ENCODE measurements around the gene ING3. TPM values are rescaled to one million over a fixed set of nuclear protein-coding genes. Genes with fewer than 3 reads are reported as not detected.

The ING3 gene
- total and polyA plus RNA-seq, 9 donors = 10.1 to 19.5 (median 17.0) TPM

GRCh38 chr7:120960714-120961113 lies 10.1 kb downstream of the ING3 start:
- Histone ChIP-seq H3K27ac (no peak overlapping the region), H3K27me3 (no peaks in the 10 kb centered on the region), H3K36me3 (no peaks in the 10 kb centered on the region), H3K4me1 (ENCODE audit: insufficient read depth) (no peaks in the 10 kb centered on the region), H3K4me3 (no peak overlapping the region), H3K9me3 (no peaks in the 10 kb centered on the region)
- TF ChIP-seq, protein P1, sequence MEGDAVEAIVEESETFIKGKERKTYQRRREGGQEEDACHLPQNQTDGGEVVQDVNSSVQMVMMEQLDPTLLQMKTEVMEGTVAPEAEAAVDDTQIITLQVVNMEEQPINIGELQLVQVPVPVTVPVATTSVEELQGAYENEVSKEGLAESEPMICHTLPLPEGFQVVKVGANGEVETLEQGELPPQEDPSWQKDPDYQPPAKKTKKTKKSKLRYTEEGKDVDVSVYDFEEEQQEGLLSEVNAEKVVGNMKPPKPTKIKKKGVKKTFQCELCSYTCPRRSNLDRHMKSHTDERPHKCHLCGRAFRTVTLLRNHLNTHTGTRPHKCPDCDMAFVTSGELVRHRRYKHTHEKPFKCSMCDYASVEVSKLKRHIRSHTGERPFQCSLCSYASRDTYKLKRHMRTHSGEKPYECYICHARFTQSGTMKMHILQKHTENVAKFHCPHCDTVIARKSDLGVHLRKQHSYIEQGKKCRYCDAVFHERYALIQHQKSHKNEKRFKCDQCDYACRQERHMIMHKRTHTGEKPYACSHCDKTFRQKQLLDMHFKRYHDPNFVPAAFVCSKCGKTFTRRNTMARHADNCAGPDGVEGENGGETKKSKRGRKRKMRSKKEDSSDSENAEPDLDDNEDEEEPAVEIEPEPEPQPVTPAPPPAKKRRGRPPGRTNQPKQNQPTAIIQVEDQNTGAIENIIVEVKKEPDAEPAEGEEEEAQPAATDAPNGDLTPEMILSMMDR (IDR thresholded peaks at IDR 0.05) = no peak
- TF ChIP-seq POLR2A (IDR thresholded peaks at IDR 0.05) = no peak
- TF ChIP-seq EP300 (IDR thresholded peaks at IDR 0.05) = no peak
- intact Hi-C loops (cut with DNase I) = no loop called here
- WGBS, 3 donors = 66 to 79% (median 78%) methylated on average over 1 of the region's 1 CpG
- no peak for DNase-seq

GRCh38 chr7:120961638-120962173 lies 11.1 kb downstream of the ING3 start:
- no peaks in the 10 kb centered on the region for H3K36me3 ChIP-seq
- no peaks in the 10 kb centered on the region for H3K27me3 ChIP-seq
- no peaks in the 10 kb centered on the region for H3K9me3 ChIP-seq
- H3K4me1 ChIP-seq (ENCODE audit: insufficient read depth) = no peaks in the 10 kb centered on the region
- TF ChIP-seq POLR2A (IDR thresholded peaks at IDR 0.05) (no peak), EP300 (IDR thresholded peaks at IDR 0.05) (no peak)
- TF ChIP-seq, protein P1 (IDR thresholded peaks at IDR 0.05) = no peak
- no peak overlapping the region for H3K4me3 ChIP-seq
- intact Hi-C loops (cut with DNase I) = no loop called here
- no peak overlapping the region for H3K27ac ChIP-seq
- DNase-seq = no peak
- WGBS, 3 donors = 72 to 85% (median 80%) methylated on average over 1 of the region's 1 CpG

GRCh38 chr7:120964088-120964487 lies 13.5 kb downstream of the ING3 start:
- intact Hi-C loops (cut with DNase I) = no loop called here

GRCh38 chr7:120966961-120967360 lies 16.4 kb downstream of the ING3 start:
- Histone ChIP-seq H3K36me3 (no peaks in the 10 kb centered on the region), H3K4me3 (no peak overlapping the region), H3K27ac (no peak overlapping the region), H3K27me3 (no peaks in the 10 kb centered on the region), H3K4me1 (ENCODE audit: insufficient read depth) (no peaks in the 10 kb centered on the region), H3K9me3 (no peaks in the 10 kb centered on the region)
- TF ChIP-seq EP300 (IDR thresholded peaks at IDR 0.05) (no peak), POLR2A (IDR thresholded peaks at IDR 0.05) (no peak)
- TF ChIP-seq, protein P1 (IDR thresholded peaks at IDR 0.05) = no peak
- intact Hi-C loops (cut with DNase I) = no loop called here
- no peak for DNase-seq

More at GRCh38 chr7:120964088-120964487, 13.5 kb downstream of the ING3 start:
- H3K36me3 ChIP-seq = no peaks in the 10 kb centered on the region
- H3K27ac ChIP-seq = no peak overlapping the region
- no peak for TF ChIP-seq EP300 (IDR thresholded peaks at IDR 0.05)
- TF ChIP-seq, protein P1 (IDR thresholded peaks at IDR 0.05) = no peak
- no peak for TF ChIP-seq POLR2A (IDR thresholded peaks at IDR 0.05)
- no peaks in the 10 kb centered on the region for H3K4me1 ChIP-seq (ENCODE audit: insufficient read depth)
- no peaks in the 10 kb centered on the region for H3K9me3 ChIP-seq
- 93 to 97% (median 97%) methylated on average over 1 of the region's 1 CpG for WGBS, 3 donors
- H3K4me3 ChIP-seq = no peak overlapping the region
- no peaks in the 10 kb centered on the region for H3K27me3 ChIP-seq
- no peak for DNase-seq

All from ovary (tissue), 9 donors.